Measurements from ENCODE around the gene IL1RAPL1. TPM values are rescaled to one million over a fixed set of nuclear protein-coding genes. Genes with fewer than 3 reads are reported as not detected.

IL1RAPL1 gene
- total RNA-seq, 2 donors from 2014 or later = 0.54 TPM; not detected in 1

- no peak overlapping the region for H3K4me3 ChIP-seq
- H3K27ac ChIP-seq = no peak overlapping the region
- ATAC-seq (ENCODE audit: insufficient number of reproducible peaks, low FRiP score, low read depth) (no peak), DNase-seq (ENCODE audit: low spot score) (no peak)
- no peaks in the 10 kb centered on the region for H3K4me1 ChIP-seq (ENCODE audit: control insufficient read depth in 1 of 2, low read depth in 2 of 2)
- H3K36me3 ChIP-seq = no peaks in the 10 kb centered on the region
- no peak for TF ChIP-seq CTCF (IDR thresholded peaks at IDR 0.05)
- no peaks in the 10 kb centered on the region for H3K27me3 ChIP-seq (replicated peaks; ENCODE audit: insufficient read depth)
- no peaks in the 10 kb centered on the region for H3K9me3 ChIP-seq
These were observed 131.2 kb downstream of the IL1RAPL1 start for GRCh38 chrX:28718450-28718849.

- no peak overlapping the region for H3K4me3 ChIP-seq
- H3K36me3 ChIP-seq = no peaks in the 10 kb centered on the region
- DNase-seq (ENCODE audit: low spot score) (no peak), ATAC-seq (ENCODE audit: insufficient number of reproducible peaks, low FRiP score, low read depth) (no peak)
- no peaks in the 10 kb centered on the region for H3K9me3 ChIP-seq
- no peaks in the 10 kb centered on the region for H3K4me1 ChIP-seq (ENCODE audit: control insufficient read depth in 1 of 2, low read depth in 2 of 2)
- no peak for TF ChIP-seq CTCF (IDR thresholded peaks at IDR 0.05)
- no peak overlapping the region for H3K27ac ChIP-seq
- no peaks in the 10 kb centered on the region for H3K27me3 ChIP-seq (replicated peaks; ENCODE audit: insufficient read depth)
These were observed 132.4 kb downstream of the IL1RAPL1 start for GRCh38 chrX:28719620-28720019.

GRCh38 chrX:28752330-28752729, 165.1 kb downstream of the IL1RAPL1 start:
- DNase-seq (ENCODE audit: low spot score) = no peak
- Histone ChIP-seq H3K9me3 (no peaks in the 10 kb centered on the region), H3K27ac (no peak overlapping the region), H3K27me3 (replicated peaks; ENCODE audit: insufficient read depth) (no peaks in the 10 kb centered on the region), H3K4me3 (no peak overlapping the region), H3K4me1 (ENCODE audit: control insufficient read depth in 1 of 2, low read depth in 2 of 2) (no peaks in the 10 kb centered on the region), H3K36me3 (no peaks in the 10 kb centered on the region)
- no peak for TF ChIP-seq CTCF (IDR thresholded peaks at IDR 0.05)
- ATAC-seq (ENCODE audit: insufficient number of reproducible peaks, low FRiP score, low read depth) = no peak

GRCh38 chrX:28756175-28756574, 168.9 kb downstream of the IL1RAPL1 start:
- Histone ChIP-seq H3K4me3 (no peak overlapping the region), H3K4me1 (ENCODE audit: control insufficient read depth in 1 of 2, low read depth in 2 of 2) (no peaks in the 10 kb centered on the region), H3K27me3 (replicated peaks; ENCODE audit: insufficient read depth) (no peaks in the 10 kb centered on the region), H3K9me3 (no peaks in the 10 kb centered on the region), H3K36me3 (no peaks in the 10 kb centered on the region), H3K27ac (no peak overlapping the region)
- TF ChIP-seq CTCF (IDR thresholded peaks at IDR 0.05) = no peak
- ATAC-seq (ENCODE audit: insufficient number of reproducible peaks, low FRiP score, low read depth) = no peak
- no peak for DNase-seq (ENCODE audit: low spot score)

DNA sequence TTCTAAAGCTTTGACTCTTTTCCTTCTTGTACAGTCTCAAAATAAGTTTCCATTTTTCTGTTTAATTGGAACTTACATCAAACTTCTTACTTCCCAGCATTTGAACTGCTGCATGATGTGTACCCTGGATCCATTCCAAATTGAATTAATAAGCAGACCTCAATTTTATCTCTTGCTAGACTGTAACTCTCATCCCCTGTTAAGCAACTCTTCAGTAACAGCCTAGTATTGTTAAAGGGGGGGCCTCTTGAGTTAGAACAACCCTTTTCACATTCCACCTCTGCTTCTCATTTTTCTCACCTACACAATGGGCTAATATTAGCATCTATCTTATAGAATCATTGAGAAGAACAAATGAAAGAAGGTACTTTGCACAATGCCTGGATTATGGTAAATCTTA, 169.4 kb downstream of the IL1RAPL1 start:
- H3K9me3 ChIP-seq = no peaks in the 10 kb centered on the region
- ATAC-seq (ENCODE audit: insufficient number of reproducible peaks, low FRiP score, low read depth) (no peak), DNase-seq (ENCODE audit: low spot score) (no peak)
- no peaks in the 10 kb centered on the region for H3K4me1 ChIP-seq (ENCODE audit: control insufficient read depth in 1 of 2, low read depth in 2 of 2)
- no peak for TF ChIP-seq CTCF (IDR thresholded peaks at IDR 0.05)
- no peaks in the 10 kb centered on the region for H3K36me3 ChIP-seq
- no peaks in the 10 kb centered on the region for H3K27me3 ChIP-seq (replicated peaks; ENCODE audit: insufficient read depth)
- no peak overlapping the region for H3K4me3 ChIP-seq
- H3K27ac ChIP-seq = no peak overlapping the region

All from thoracic aorta (tissue), 2 donors.